Testis (tissue), 2 donors: ENCODE measurements around the gene EFNA3.

Experiments used
- CTCF ChIP-seq, 3 experiments: fragments of 450-650 bp in 2 of 3; fragments of 200-600 bp in 1 of 3; sonication (generic) in 1 of 3; IDR thresholded peaks; one replicate each; pipeline ENCODE4 v1.5.1; 2016 to 2019; ENCODE audit warnings: antibody characterized with exemption in 3 of 3, mild to moderate bottlenecking in 2 of 3, moderate library complexity in 1 of 3
- POLR2A ChIP-seq: fragments of 450-650 bp; IDR thresholded peaks from one replicate; pipeline ENCODE4 v1.6.1; 2017; ENCODE audit warnings: antibody characterized with exemption, mild to moderate bottlenecking, moderate library complexity

- TF ChIP-seq CTCF (IDR thresholded peaks at IDR 0.05) (no peak), POLR2A (no peak)
Observed at GRCh38 chr1:155057104-155057503, 21.5 kb upstream of the EFNA3 start.
